Right lobe of liver (tissue), 6 donors: ENCODE measurements around the gene FKBP1A. TPM values are rescaled to one million over a fixed set of nuclear protein-coding genes. Genes with fewer than 3 reads are reported as not detected.

ENCODE experiments used
- ATAC-seq, 4 donors: fragments of 200-7000 bp; cut with Tn5 transposase; one replicate each; pipeline ENCODE4 v1.9.1; 2020; ENCODE audit warnings: mild to moderate bottlenecking in 4 of 4, moderate library complexity in 4 of 4
- DNase-seq, 3 donors: peaks; one replicate each; pipeline ENCODE4 v3.0.0-alpha.2; 2020
- H3K27ac ChIP-seq, 3 donors: fragments of 200-600 bp; one replicate each; pipeline ENCODE4 v1.8.0; 2022
- H3K27me3 ChIP-seq, 2 donors: fragments of 200-600 bp; one replicate each; pipeline ENCODE4 v1.8.0; 2022
- H3K36me3 ChIP-seq, 4 donors: fragments of 200-600 bp; sonication (generic) in 1 of 4; one replicate each; pipeline versions ENCODE4 v1.5.1 to v1.8.0; 2017 to 2022; ENCODE audit warnings: control low read depth in 1 of 4
- H3K4me1 ChIP-seq, 4 donors: fragments of 200-600 bp; sonication (generic) in 1 of 4; one replicate each; pipeline versions ENCODE4 v1.5.1 to v1.8.0; 2017 to 2022; ENCODE audit warnings: control low read depth in 1 of 4
- H3K4me3 ChIP-seq, 3 donors: fragments of 200-600 bp; one replicate each; pipeline ENCODE4 v1.8.0; 2022
- H3K9me3 ChIP-seq, 4 donors: fragments of 200-600 bp; sonication (generic) in 1 of 4; one replicate each; pipeline versions ENCODE4 v1.5.1 to v1.8.0; 2017 to 2022; ENCODE audit warnings: control low read depth in 1 of 4
- CTCF ChIP-seq, 4 donors: fragments of 200-600 bp in 3 of 4; fragments of 450-650 bp in 1 of 4; IDR thresholded peaks; one replicate each; pipeline versions ENCODE4 v1.5.1 to v1.8.0; 2016 to 2022; ENCODE audit warnings: antibody characterized with exemption in 4 of 4, mild to moderate bottlenecking in 2 of 4
- POLR2A ChIP-seq: fragments of 450-650 bp; IDR thresholded peaks from one replicate; pipeline ENCODE4 v1.6.1; 2017; ENCODE audit warnings: antibody characterized with exemption, mild to moderate bottlenecking
- WGBS: methylation state at CpG from one replicate; pipeline ENCODE4 v1.1.6; 2018; ENCODE audit warnings: low coverage, low lambda C conversion rate; ENCODE audit not compliant: insufficient coverage; ENCODE audit errors: missing lambda C conversion rate; 5-methylcytosine and 5-hydroxymethylcytosine counted together
- intact Hi-C, 2 donors: fragments of 100-400 bp; cut with DNase I; formaldehyde crosslinking; loops; one replicate each; pipeline versions ENCODE4 v1.11.2 to v1.14.1; 2022
- total RNA-seq, 6 experiments: library from RNA; depleted of rRNA in 2 of 6; stranded (reverse); fragments of >200 nt in 2 of 6; fragmentation: NEBNext Ultra II Directional in 3 of 6; extraction: Animal tissue kit (Norgen Biotek cat#: 25700) in 3 of 6; gene quantifications; one replicate each; pipeline versions ENCODE4 v1.1.0 to v1.2.4, GENCODE V29; 2016 to 2023
- donor health status: DM: no; HTN: yes; CAD: no.
- donor health status: DM: no; HTN: no; CAD: no.
- donor health status: DM: no; HTN: no; CAD: no.
- donor health status: DM: no; HTN: yes; CAD: no.
- donor health status: DM: no; HTN: yes; CAD: no.

FKBP1A gene
- total RNA-seq, 6 experiments from 2014 or later, result 56.9 to 86.9 (median 63.4) TPM

- no peaks in the 10 kb centered on the region for H3K36me3 ChIP-seq
- no peak for DNase-seq
These were observed 23.0 kb upstream of the FKBP1A start for GRCh38 chr20:1415667-1416468.

GRCh38 chr20:1414982-1415381, 22.1 kb upstream of the FKBP1A start:
- Histone ChIP-seq H3K9me3 (no peaks in the 10 kb centered on the region), H3K36me3 (no peaks in the 10 kb centered on the region), H3K4me1 (no peaks in the 10 kb centered on the region), H3K4me3 (no peak overlapping the region), H3K27ac (no peak overlapping the region), H3K27me3 (no peaks in the 10 kb centered on the region)
- TF ChIP-seq POLR2A, result no peak
- no peak for TF ChIP-seq CTCF (IDR thresholded peaks at IDR 0.05)
- ATAC-seq, result no peak
- DNase-seq, result no peak
- 66% methylated on average over 4 of the region's 4 CpGs for WGBS
- intact Hi-C loops, result no loop called here

More at GRCh38 chr20:1415667-1416468, 23.0 kb upstream of the FKBP1A start:
- no peak overlapping the region for H3K4me3 ChIP-seq
- H3K4me1 ChIP-seq, result no peaks in the 10 kb centered on the region
- intact Hi-C loops, result no loop called here
- no peak overlapping the region for H3K27ac ChIP-seq
- peak in 2 of 4 donors; percentile 44 to 89 for ATAC-seq
- TF ChIP-seq CTCF (IDR thresholded peaks at IDR 0.05), result no peak
- TF ChIP-seq POLR2A, result no peak
- H3K27me3 ChIP-seq, result no peaks in the 10 kb centered on the region
- 74% methylated on average over 7 of the region's 8 CpGs for WGBS
- H3K9me3 ChIP-seq, result no peaks in the 10 kb centered on the region

DNA sequence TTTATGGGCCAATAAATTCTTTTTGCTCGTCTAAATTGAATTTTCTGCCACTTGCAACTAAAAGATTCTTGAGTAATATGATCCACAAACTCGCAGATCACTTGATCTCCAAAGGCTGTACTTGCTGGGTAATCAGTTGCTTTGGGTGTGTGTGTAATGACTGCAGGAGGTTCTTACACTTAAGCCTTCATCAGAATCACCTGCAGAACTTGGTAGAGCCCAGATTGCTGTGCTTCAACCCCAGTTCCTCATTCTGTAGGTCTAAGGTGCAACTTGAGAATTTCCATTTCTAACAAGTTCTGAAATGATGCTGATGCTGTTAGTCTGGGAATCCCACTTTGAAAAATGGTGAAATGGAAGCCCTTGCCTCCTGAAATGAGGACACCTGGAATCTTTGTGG, 12.9 kb upstream of the FKBP1A start:
- Histone ChIP-seq H3K9me3 (no peaks in the 10 kb centered on the region), H3K27ac (no peak overlapping the region), H3K4me3 (no peak overlapping the region), H3K36me3 (no peaks in the 10 kb centered on the region), H3K4me1 (peaks cover 0 to 14% (median under 1%) of the 10 kb centered on the region in 4 donors), H3K27me3 (no peaks in the 10 kb centered on the region)
- DNase-seq (no peak), ATAC-seq (no peak)
- 50% methylated on average over 2 of the region's 2 CpGs for WGBS
- intact Hi-C loops, result no loop called here
- TF ChIP-seq CTCF (IDR thresholded peaks at IDR 0.05) (no peak), POLR2A (no peak)

DNA sequence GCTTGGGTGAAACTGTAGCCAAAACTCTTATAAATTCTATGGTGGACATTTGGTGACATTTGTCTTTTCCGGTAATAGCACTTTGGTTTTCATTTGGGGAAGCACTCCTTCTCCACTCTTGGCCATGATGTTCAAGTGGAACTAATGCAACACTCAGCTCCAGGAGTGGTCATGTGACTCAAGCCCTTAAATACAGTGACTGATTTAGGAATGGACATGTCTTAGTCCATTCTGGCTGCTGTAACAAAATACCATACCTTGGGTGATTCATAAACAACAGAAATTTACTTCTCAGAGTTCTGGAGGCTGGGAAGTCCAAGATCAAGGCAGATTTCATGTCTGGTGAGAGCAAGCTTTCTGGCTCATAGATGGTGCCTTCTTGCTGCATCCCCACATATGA, 10.8 kb upstream of the FKBP1A start:
- H3K4me3 ChIP-seq, result no peak overlapping the region

More for the DNA sequence above, 10.8 kb upstream of the FKBP1A start:
- intact Hi-C loops, result no loop called here
- Histone ChIP-seq H3K27ac (no peak overlapping the region), H3K36me3 (no peaks in the 10 kb centered on the region), H3K4me1 (peaks cover 0 to 30% (median 10%) of the 10 kb centered on the region in 4 donors), H3K27me3 (no peaks in the 10 kb centered on the region), H3K9me3 (no peaks in the 10 kb centered on the region)
- WGBS, result 100% methylated on average over 1 of the region's 1 CpG
- no peak for ATAC-seq
- no peak for TF ChIP-seq CTCF (IDR thresholded peaks at IDR 0.05)
- no peak for TF ChIP-seq POLR2A
- no peak for DNase-seq
